ENCODE measurements around the gene TNFAIP8L2. TPM values are rescaled to one million over a fixed set of nuclear protein-coding genes. Genes with fewer than 3 reads are reported as not detected.

The TNFAIP8L2 gene
- total RNA-seq, 1 donor from 2014 or later: not detected

GRCh38 chr1:151134991-151135390 lies 21.5 kb upstream of the TNFAIP8L2 start:
- no peak for TF ChIP-seq CTCF (IDR thresholded peaks at IDR 0.05; ENCODE audit: insufficient read depth, low read length, poor library complexity, severe bottlenecking)
- no peak for DNase-seq (ENCODE audit: low read depth)
- Histone ChIP-seq H3K27me3 (ENCODE audit: control insufficient read depth, insufficient read depth, low read length) (peaks cover 14% of the 10 kb centered on the region), H3K36me3 (ENCODE audit: control insufficient read depth, insufficient read depth, low read length) (no peaks in the 10 kb centered on the region), H3K4me3 (ENCODE audit: low read depth, low read length) (no peak overlapping the region)

GRCh38 chr1:151135433-151136385 lies 20.7 kb upstream of the TNFAIP8L2 start:
- no peak for DNase-seq (ENCODE audit: low read depth)
- Histone ChIP-seq H3K27me3 (ENCODE audit: control insufficient read depth, insufficient read depth, low read length) (peaks cover 14% of the 10 kb centered on the region), H3K4me3 (ENCODE audit: low read depth, low read length) (no peak overlapping the region), H3K36me3 (ENCODE audit: control insufficient read depth, insufficient read depth, low read length) (no peaks in the 10 kb centered on the region)
- TF ChIP-seq CTCF (IDR thresholded peaks at IDR 0.05; ENCODE audit: insufficient read depth, low read length, poor library complexity, severe bottlenecking): no peak

GRCh38 chr1:151137789-151138188 lies 18.7 kb upstream of the TNFAIP8L2 start:
- TF ChIP-seq CTCF (IDR thresholded peaks at IDR 0.05; ENCODE audit: insufficient read depth, low read length, poor library complexity, severe bottlenecking): no peak
- Histone ChIP-seq H3K27me3 (ENCODE audit: control insufficient read depth, insufficient read depth, low read length) (peaks cover 5% of the 10 kb centered on the region), H3K36me3 (ENCODE audit: control insufficient read depth, insufficient read depth, low read length) (no peaks in the 10 kb centered on the region), H3K4me3 (ENCODE audit: low read depth, low read length) (no peak overlapping the region)
- DNase-seq (ENCODE audit: low read depth): no peak

GRCh38 chr1:151142411-151143056 lies 13.9 kb upstream of the TNFAIP8L2 start:
- no peak for DNase-seq (ENCODE audit: low read depth)
- Histone ChIP-seq H3K4me3 (ENCODE audit: low read depth, low read length) (no peak overlapping the region), H3K27me3 (ENCODE audit: control insufficient read depth, insufficient read depth, low read length) (peaks cover 3% of the 10 kb centered on the region), H3K36me3 (ENCODE audit: control insufficient read depth, insufficient read depth, low read length) (no peaks in the 10 kb centered on the region)
- TF ChIP-seq CTCF (IDR thresholded peaks at IDR 0.05; ENCODE audit: insufficient read depth, low read length, poor library complexity, severe bottlenecking): no peak

- no peak for TF ChIP-seq CTCF (IDR thresholded peaks at IDR 0.05; ENCODE audit: insufficient read depth, low read length, poor library complexity, severe bottlenecking)
- no peak for DNase-seq (ENCODE audit: low read depth)
- Histone ChIP-seq H3K4me3 (ENCODE audit: low read depth, low read length) (no peak overlapping the region), H3K36me3 (ENCODE audit: control insufficient read depth, insufficient read depth, low read length) (no peaks in the 10 kb centered on the region), H3K27me3 (ENCODE audit: control insufficient read depth, insufficient read depth, low read length) (peaks cover 3% of the 10 kb centered on the region)
These were observed 13.4 kb upstream of the TNFAIP8L2 start for GRCh38 chr1:151143057-151143435.
